Measurements from ENCODE around the gene SLC52A3.
"Not testable (repeated sequence)": the region's sequence is repeated elsewhere in the genome, so short reads cannot be mapped to it uniquely, and the experiment has no call there.

Gene SLC52A3

GRCh38 chr20:725491-725890, 42.8 kb downstream of the SLC52A3 start:
- DNase-seq, result no peak

GRCh38 chr20:724797-725196, 43.5 kb downstream of the SLC52A3 start:
- not testable (repeated sequence) for DNase-seq

- no peak for DNase-seq
Observed at GRCh38 chr20:723756-724155, 44.5 kb downstream of the SLC52A3 start.

GRCh38 chr20:722822-723644, 45.3 kb downstream of the SLC52A3 start:
- DNase-seq, result no peak

- no peak for DNase-seq
Observed at GRCh38 chr20:721876-722275, 46.4 kb downstream of the SLC52A3 start.

GRCh38 chr20:719816-720215, 48.5 kb downstream of the SLC52A3 start:
- DNase-seq, result peak; percentile 33

GRCh38 chr20:719068-719467, 49.2 kb downstream of the SLC52A3 start:
- no peak for DNase-seq

- DNase-seq, result no peak
Observed at GRCh38 chr20:717832-718231, 50.5 kb downstream of the SLC52A3 start.

GRCh38 chr20:717271-717670, 51.0 kb downstream of the SLC52A3 start:
- DNase-seq, result no peak

GRCh38 chr20:714453-714852, 53.8 kb downstream of the SLC52A3 start:
- DNase-seq, result no peak

- DNase-seq, result no peak
Observed at GRCh38 chr20:711576-711975, 56.7 kb downstream of the SLC52A3 start.

- DNase-seq, result no peak
Observed at GRCh38 chr20:710780-711450, 57.4 kb downstream of the SLC52A3 start.
